Testis (tissue), 3 donors: ENCODE results near the gene TMEM54. TPM values are rescaled to one million over a fixed set of nuclear protein-coding genes. Genes with fewer than 3 reads are reported as not detected.

Experiments
- DNase-seq: peaks from one replicate; pipeline ENCODE4 v3.0.0-alpha.2; 2019
- H3K27ac ChIP-seq, 2 donors: fragments of 200-600 bp; sonication (generic); one replicate each; pipeline ENCODE4 v1.5.1; 2019
- H3K27me3 ChIP-seq: fragments of 200-600 bp; sonication (generic); one replicate; pipeline ENCODE4 v1.5.1; 2019
- H3K36me3 ChIP-seq: fragments of 200-600 bp; sonication (generic); one replicate; pipeline ENCODE4 v1.5.1; 2017; ENCODE audit warnings: low read depth; ENCODE audit errors: missing control alignments
- H3K4me1 ChIP-seq: fragments of 200-600 bp; sonication (generic); one replicate; pipeline ENCODE4 v1.5.1; 2019
- H3K4me3 ChIP-seq, 2 donors: fragments of 200-600 bp; sonication (generic); one replicate each; pipeline ENCODE4 v1.5.1; 2017 to 2019
- H3K9me3 ChIP-seq: fragments of 200-600 bp; sonication (generic); one replicate; pipeline ENCODE4 v1.5.1; 2017
- CTCF ChIP-seq, 3 experiments: fragments of 450-650 bp in 2 of 3; fragments of 200-600 bp in 1 of 3; sonication (generic) in 1 of 3; IDR thresholded peaks; one replicate each; pipeline ENCODE4 v1.5.1; 2016 to 2019; ENCODE audit warnings: antibody characterized with exemption in 3 of 3, mild to moderate bottlenecking in 2 of 3, moderate library complexity in 1 of 3
- POLR2A ChIP-seq: fragments of 450-650 bp; IDR thresholded peaks from one replicate; pipeline ENCODE4 v1.6.1; 2017; ENCODE audit warnings: antibody characterized with exemption, mild to moderate bottlenecking, moderate library complexity
- WGBS, 2 donors: methylation state at CpG; one replicate each; pipeline ENCODE4 v1.1.5; 2018; 5-methylcytosine and 5-hydroxymethylcytosine counted together
- intact Hi-C: fragments of 100-400 bp; cut with DNase I; formaldehyde crosslinking; loops from one replicate; pipeline ENCODE4 v1.15.1; 2023; ENCODE audit warnings: low total_unique reads
- polyA plus RNA-seq: library from polyadenylated mRNA; stranded (reverse); fragments of 350-450 nt; fragmentation: Illumina TruSeq; extraction: RNeasy Lipid Tissue Mini Kit (QIAGEN cat#74804); gene quantifications from one replicate; pipeline ENCODE4 v1.2.3, GENCODE V29; 2014; ENCODE audit warnings: low read depth, low replicate concordance; ENCODE audit not compliant: insufficient read depth
- total RNA-seq, 2 donors: library from RNA; depleted of rRNA; stranded (reverse); fragments of >200 nt; gene quantifications; one replicate each; pipeline ENCODE4 v1.2.3, GENCODE V29; 2016

TMEM54 gene
- total and polyA plus RNA-seq, 3 donors from 2014 or later, result 18.7 to 24.0 (median 23.0) TPM

DNA sequence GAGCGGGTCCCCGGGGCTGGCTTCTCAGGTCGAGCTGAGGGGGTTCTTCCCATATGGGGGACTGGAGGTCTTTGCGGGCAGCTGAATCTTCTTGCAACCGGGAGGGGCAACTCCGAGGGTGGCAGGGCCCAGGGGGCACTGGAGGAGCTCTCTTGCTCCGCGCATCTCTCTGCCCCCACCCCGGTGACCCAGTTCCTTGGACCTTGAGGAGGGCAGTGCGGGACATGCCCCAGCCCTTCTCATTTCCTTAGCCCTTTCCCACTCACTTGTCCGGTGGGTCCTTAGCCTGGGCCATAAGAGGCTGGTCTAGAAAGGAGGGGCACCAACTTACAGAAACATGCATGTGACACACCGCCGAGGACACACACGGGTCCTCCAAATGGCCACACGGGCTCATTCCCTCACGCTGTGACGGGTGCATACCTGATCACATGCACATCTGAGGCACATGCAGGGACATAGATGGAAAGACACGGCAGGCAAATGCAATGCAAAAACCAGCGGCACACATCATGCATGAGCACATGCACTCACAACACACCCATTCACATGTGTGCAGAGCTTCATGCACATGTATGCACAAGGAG, 14.3 kb downstream of the TMEM54 start:
- WGBS, 2 donors, result 34 to 43% methylated on average over 8 to 19 of the region's 19 CpGs

DNA sequence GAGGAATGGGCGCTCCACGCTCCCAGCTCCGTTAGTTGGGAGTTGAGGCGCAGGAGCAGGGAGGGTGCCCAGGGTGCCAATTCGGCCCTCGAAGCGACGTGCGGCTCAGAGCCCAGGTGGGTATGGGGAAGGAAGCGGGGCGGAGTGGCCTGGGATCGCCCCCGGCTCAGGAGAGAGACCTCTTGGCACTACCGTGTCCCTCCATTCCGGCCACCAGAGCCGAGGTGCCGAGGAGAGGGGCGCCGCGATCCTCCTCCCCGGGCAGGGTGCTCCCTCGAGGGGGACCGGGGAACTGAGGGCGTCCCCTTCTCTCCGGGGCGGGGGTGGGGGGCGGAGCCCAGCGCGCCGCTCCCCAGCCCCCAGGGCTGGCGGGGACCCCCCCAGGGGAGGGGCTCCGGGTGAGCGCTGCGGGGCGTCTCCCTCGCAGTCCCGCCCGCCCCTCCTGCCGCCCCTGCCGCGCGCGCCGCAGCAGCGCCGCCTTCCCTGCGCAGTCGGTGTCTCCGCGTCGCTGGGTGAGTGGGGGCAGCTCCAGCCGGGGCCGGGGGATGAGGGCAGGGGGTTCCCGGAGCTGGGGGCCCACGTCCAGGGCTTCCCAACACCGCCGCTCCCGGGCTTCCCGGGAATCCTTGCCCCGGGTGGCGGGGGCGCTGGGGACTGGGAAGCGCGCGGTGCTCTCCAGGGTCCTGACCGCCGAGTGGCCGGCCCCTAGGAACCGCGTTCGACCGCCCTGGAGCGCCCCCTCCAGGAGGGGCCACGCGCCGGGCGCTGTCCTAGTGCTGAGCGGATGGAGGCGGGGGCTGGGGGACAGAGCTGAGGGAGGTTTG, 15.0 kb downstream of the TMEM54 start, which contains the start of gene HPCA:
HPCA (plus strand) TSS at position 488 of the 824 bp plus-strand sequence. CDS start 2,408 bp downstream, outside the sequence.
- no peaks in the 10 kb centered on the region for H3K27me3 ChIP-seq

More for the DNA sequence above, 14.3 kb downstream of the TMEM54 start:
- peak overlapping the region in 1 of 2 donors; percentile 20 for H3K4me3 ChIP-seq
- intact Hi-C loops, result no loop called here
- no peaks in the 10 kb centered on the region for H3K9me3 ChIP-seq
- H3K4me1 ChIP-seq, result peaks cover 2% of the 10 kb centered on the region
- H3K36me3 ChIP-seq, result no peaks in the 10 kb centered on the region
- no peak for DNase-seq
- H3K27ac ChIP-seq, result no peak overlapping the region
- no peak for TF ChIP-seq CTCF (IDR thresholded peaks at IDR 0.05)
- H3K27me3 ChIP-seq, result no peaks in the 10 kb centered on the region

DNA sequence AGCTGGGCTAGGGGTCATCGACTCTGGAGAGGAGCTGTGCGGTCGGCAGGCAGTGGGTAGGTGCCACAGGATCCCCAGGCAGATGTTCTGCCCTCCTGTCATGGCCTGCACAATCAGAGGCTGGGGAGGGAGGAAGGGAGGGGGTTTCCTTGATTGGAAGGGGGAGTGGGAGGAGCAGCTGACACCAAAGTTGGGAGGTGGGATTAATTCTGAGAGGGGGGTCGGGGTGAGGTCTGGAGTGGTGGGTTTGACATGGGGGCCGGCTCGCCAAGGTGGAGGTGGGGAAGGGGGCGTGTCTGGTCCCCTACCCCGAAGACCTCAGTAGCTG, 15.5 kb downstream of the TMEM54 start:
- H3K27ac ChIP-seq, result no peak overlapping the region
- WGBS, 2 donors, result 5 to 7% methylated on average over 8 of the region's 8 CpGs
- intact Hi-C loops, result no loop called here
- H3K27me3 ChIP-seq, result no peaks in the 10 kb centered on the region
- no peak overlapping the region for H3K4me3 ChIP-seq
- TF ChIP-seq CTCF (IDR thresholded peaks at IDR 0.05), result no peak
- no peak for TF ChIP-seq POLR2A
- no peaks in the 10 kb centered on the region for H3K36me3 ChIP-seq
- no peak for DNase-seq
- H3K4me1 ChIP-seq, result peaks cover 4% of the 10 kb centered on the region
- no peaks in the 10 kb centered on the region for H3K9me3 ChIP-seq

More for the DNA sequence above, 15.0 kb downstream of the TMEM54 start, which contains the start of gene HPCA:
- H3K27ac ChIP-seq, result no peak within 1 kb of the TSS
- peak within 1 kb of the TSS; percentile 20 to 26 for H3K4me3 ChIP-seq
- intact Hi-C loops, result no loop called here
- no peaks in the 10 kb centered on the region for H3K36me3 ChIP-seq
- H3K4me1 ChIP-seq, result peaks cover 4% of the 10 kb centered on the region
- no peaks in the 10 kb centered on the region for H3K9me3 ChIP-seq
- peak; percentile 77 for DNase-seq
- WGBS, 2 donors, result 2% methylated on average over 9 to 62 of the region's 79 CpGs
- TF ChIP-seq POLR2A (no peak), CTCF (IDR thresholded peaks at IDR 0.05) (peak; percentile 11 to 43 (median 23))

- H3K36me3 ChIP-seq, result no peaks in the 10 kb centered on the region
- 42 to 48% methylated on average over 9 to 12 of the region's 12 CpGs for WGBS, 2 donors
- intact Hi-C loops, result no loop called here
- H3K9me3 ChIP-seq, result no peaks in the 10 kb centered on the region
- no peaks in the 10 kb centered on the region for H3K27me3 ChIP-seq
- DNase-seq, result no peak
- H3K27ac ChIP-seq, result no peak overlapping the region
- no peak for TF ChIP-seq POLR2A
- TF ChIP-seq CTCF (IDR thresholded peaks at IDR 0.05), result no peak
- peaks cover 4% of the 10 kb centered on the region for H3K4me1 ChIP-seq
- H3K4me3 ChIP-seq, result no peak overlapping the region
These were observed 16.5 kb downstream of the TMEM54 start for GRCh38 chr1:32884726-32885125.
